Gastroesophageal sphincter (tissue), 3 donors: ENCODE measurements around the gene CXCL17.

Source experiments
- CTCF ChIP-seq, 4 experiments: fragments of 200-600 bp in 2 of 4; fragments of 450-650 bp in 2 of 4; sonication (generic) in 1 of 4; IDR thresholded peaks; one replicate each; pipeline ENCODE4 v1.5.1; 2017 to 2019; ENCODE audit warnings: antibody characterized with exemption in 4 of 4, mild to moderate bottlenecking in 2 of 4, moderate library complexity in 2 of 4
- EP300 ChIP-seq: sonication (generic); formaldehyde crosslinking; IDR thresholded peaks from one replicate; pipeline ENCODE4 v1.6.1; 2017; ENCODE audit warnings: antibody characterized with exemption, mild to moderate bottlenecking
- POLR2A ChIP-seq, 2 donors: fragments of 450-650 bp; IDR thresholded peaks; one replicate each; pipeline ENCODE4 v1.6.1; 2017; ENCODE audit warnings: antibody characterized with exemption in 2 of 2, mild to moderate bottlenecking in 2 of 2, moderate library complexity in 1 of 2
- POLR2AphosphoS5 ChIP-seq: sonication (generic); formaldehyde crosslinking; IDR thresholded peaks from one replicate; pipeline ENCODE4 v1.6.1; 2017; ENCODE audit warnings: antibody characterized with exemption

- no peak for TF ChIP-seq POLR2A (IDR thresholded peaks at IDR 0.05)
- TF ChIP-seq CTCF (IDR thresholded peaks at IDR 0.05), result no peak
- no peak for TF ChIP-seq EP300
- no peak for TF ChIP-seq POLR2AphosphoS5
These were observed 12.9 kb upstream of the CXCL17 start for GRCh38 chr19:42455621-42456081.
